HUES48 (cell line): Measurements from ENCODE around the gene FAIM2.

Experiments used
- H3K27ac ChIP-seq: one replicate; pipeline ENCODE4 v1.7.0; 2013; ENCODE audit warnings: low read depth, low read length, inconsistent platforms
- H3K27me3 ChIP-seq: 2 replicates; pipeline ENCODE4 v1.6.1; 2013; ENCODE audit warnings: mild to moderate bottlenecking, low read length; ENCODE audit not compliant: control insufficient read depth, insufficient read depth
- H3K36me3 ChIP-seq: 2 replicates; pipeline ENCODE4 v1.6.1; 2013; ENCODE audit warnings: low read length; ENCODE audit not compliant: control insufficient read depth, insufficient read depth
- H3K4me1 ChIP-seq: 2 replicates; pipeline ENCODE4 v1.6.1; 2013; ENCODE audit warnings: mild to moderate bottlenecking, low read length; ENCODE audit not compliant: control insufficient read depth, insufficient read depth
- H3K4me3 ChIP-seq: 2 replicates; pipeline ENCODE4 v1.5.1; 2013; ENCODE audit warnings: mild to moderate bottlenecking, low read depth, low read length
- H3K9ac ChIP-seq: 2 replicates; pipeline ENCODE4 v1.6.1; 2013; ENCODE audit warnings: mild to moderate bottlenecking, low read depth, low read length, moderate library complexity
- H3K9me3 ChIP-seq: 2 replicates; pipeline ENCODE4 v1.6.1; 2013; ENCODE audit warnings: low read length; ENCODE audit not compliant: control insufficient read depth, insufficient read depth

Gene FAIM2

GRCh38 chr12:49892732-49893317 is 10.9 kb downstream of the FAIM2 start:
- H3K4me3 ChIP-seq = no peak overlapping the region
- H3K9me3 ChIP-seq = no peaks in the 10 kb centered on the region
- no peak overlapping the region for H3K9ac ChIP-seq
- peaks cover 9% of the 10 kb centered on the region; the same call in 1 of the 2 replicates for H3K4me1 ChIP-seq
- H3K36me3 ChIP-seq = no peaks in the 10 kb centered on the region
- no peaks in the 10 kb centered on the region for H3K27me3 ChIP-seq
- H3K27ac ChIP-seq = no peak overlapping the region

- Histone ChIP-seq H3K27ac (no peak overlapping the region), H3K27me3 (no peaks in the 10 kb centered on the region), H3K9me3 (no peaks in the 10 kb centered on the region), H3K4me3 (no peak overlapping the region), H3K9ac (no peak overlapping the region), H3K36me3 (no peaks in the 10 kb centered on the region), H3K4me1 (peaks cover 13% of the 10 kb centered on the region; the same call in 1 of the 2 replicates)
These were observed 11.5 kb downstream of the FAIM2 start for GRCh38 chr12:49892084-49892731.

- H3K4me1 ChIP-seq = peaks cover 15% of the 10 kb centered on the region; the same call in 1 of the 2 replicates
- H3K36me3 ChIP-seq = no peaks in the 10 kb centered on the region
- H3K27me3 ChIP-seq = no peaks in the 10 kb centered on the region
- H3K9me3 ChIP-seq = no peaks in the 10 kb centered on the region
- no peak overlapping the region for H3K9ac ChIP-seq
- H3K4me3 ChIP-seq = no peak overlapping the region
- no peak overlapping the region for H3K27ac ChIP-seq
These were observed 12.2 kb downstream of the FAIM2 start for GRCh38 chr12:49891476-49891875.

- no peak overlapping the region for H3K4me3 ChIP-seq
- no peak overlapping the region for H3K9ac ChIP-seq
- no peaks in the 10 kb centered on the region for H3K9me3 ChIP-seq
- no peaks in the 10 kb centered on the region for H3K36me3 ChIP-seq
- H3K27me3 ChIP-seq = no peaks in the 10 kb centered on the region
- peaks cover 15% of the 10 kb centered on the region; the same call in 1 of the 2 replicates for H3K4me1 ChIP-seq
- H3K27ac ChIP-seq = no peak overlapping the region
These were observed 12.7 kb downstream of the FAIM2 start for GRCh38 chr12:49891012-49891411.

- Histone ChIP-seq H3K27me3 (no peaks in the 10 kb centered on the region), H3K36me3 (no peaks in the 10 kb centered on the region), H3K4me3 (no peak overlapping the region), H3K9me3 (no peaks in the 10 kb centered on the region), H3K4me1 (peaks cover 21% of the 10 kb centered on the region), H3K27ac (no peak overlapping the region), H3K9ac (no peak overlapping the region)
These were observed 13.6 kb downstream of the FAIM2 start for GRCh38 chr12:49890096-49890461.

- Histone ChIP-seq H3K4me1 (peaks cover 21% of the 10 kb centered on the region), H3K27me3 (no peaks in the 10 kb centered on the region), H3K27ac (no peak overlapping the region), H3K9ac (no peak overlapping the region), H3K36me3 (no peaks in the 10 kb centered on the region), H3K9me3 (no peaks in the 10 kb centered on the region), H3K4me3 (no peak overlapping the region)
These were observed 14.2 kb downstream of the FAIM2 start for GRCh38 chr12:49889361-49890095.

GRCh38 chr12:49888461-49889151 is 15.1 kb downstream of the FAIM2 start:
- Histone ChIP-seq H3K27ac (no peak overlapping the region), H3K36me3 (no peaks in the 10 kb centered on the region), H3K4me3 (no peak overlapping the region), H3K27me3 (no peaks in the 10 kb centered on the region), H3K9ac (no peak overlapping the region), H3K4me1 (peaks cover 18% of the 10 kb centered on the region), H3K9me3 (no peaks in the 10 kb centered on the region)

GRCh38 chr12:49887536-49888401 is 15.9 kb downstream of the FAIM2 start:
- Histone ChIP-seq H3K36me3 (no peaks in the 10 kb centered on the region), H3K27me3 (no peaks in the 10 kb centered on the region), H3K27ac (no peak overlapping the region), H3K9ac (no peak overlapping the region), H3K9me3 (no peaks in the 10 kb centered on the region), H3K4me3 (no peak overlapping the region), H3K4me1 (peaks cover 25% of the 10 kb centered on the region)

- no peaks in the 10 kb centered on the region for H3K27me3 ChIP-seq
- no peak overlapping the region for H3K27ac ChIP-seq
- H3K9me3 ChIP-seq = no peaks in the 10 kb centered on the region
- no peaks in the 10 kb centered on the region for H3K36me3 ChIP-seq
- H3K9ac ChIP-seq = no peak overlapping the region
- H3K4me3 ChIP-seq = no peak overlapping the region
- peaks cover 31% of the 10 kb centered on the region for H3K4me1 ChIP-seq
These were observed 16.6 kb downstream of the FAIM2 start for GRCh38 chr12:49887091-49887490.

GRCh38 chr12:49885663-49886461 is 17.8 kb downstream of the FAIM2 start:
- Histone ChIP-seq H3K9me3 (no peaks in the 10 kb centered on the region), H3K36me3 (no peaks in the 10 kb centered on the region), H3K9ac (no peak overlapping the region), H3K27me3 (no peaks in the 10 kb centered on the region), H3K27ac (no peak overlapping the region), H3K4me3 (no peak overlapping the region), H3K4me1 (peaks cover 33% of the 10 kb centered on the region)
